HL-60 (cell line): ENCODE measurements around the gene AKT2.

ENCODE experiments used
- CTCF ChIP-seq: IDR thresholded peaks from one replicate; pipeline ENCODE4 v1.5.1; 2011; ENCODE audit warnings: low read length, control low read depth, inconsistent platforms; ENCODE audit not compliant: insufficient read depth
- POLR2AphosphoS5 ChIP-seq: IDR thresholded peaks from 2 replicates; pipeline ENCODE4 v1.6.1; 2012; ENCODE audit warnings: low read depth

- TF ChIP-seq CTCF (no peak), POLR2AphosphoS5 (no peak)
These were observed 18.6 kb upstream of the AKT2 start for GRCh38 chr19:40303765-40304164.
